Activated T-cell treated with anti-CD3 and anti-CD28 coated beads for 4 hours (primary cell): ENCODE measurements around the gene HELQ.
"Not testable (repeated sequence)": the region's sequence is repeated elsewhere in the genome, so short reads cannot be mapped to it uniquely, and the experiment has no call there.

ENCODE experiments used
- DNase-seq: peaks from one replicate; pipeline ENCODE4 v3.0.0-alpha.2; 2020

The HELQ gene

GRCh38 chr4:83455281-83456183, at the start of gene HELQ, which contains the start of gene MRPS18C:
TSS of gene HELQ (minus strand) at chr4:83455823. CDS start at chr4:83455693, 130 bp downstream.
TSS of gene MRPS18C (plus strand) at chr4:83456058. CDS start at chr4:83456078, 20 bp downstream.
- peak; percentile 91 for DNase-seq

GRCh38 chr4:83504996-83505395, 49.4 kb upstream of the HELQ start:
- DNase-seq: no peak

- no peak for DNase-seq
These were observed 48.9 kb upstream of the HELQ start for GRCh38 chr4:83504503-83504902.

GRCh38 chr4:83503974-83504373, 48.4 kb upstream of the HELQ start:
- DNase-seq: no peak

GRCh38 chr4:83501671-83502070, 46.0 kb upstream of the HELQ start:
- DNase-seq: not testable (repeated sequence)

GRCh38 chr4:83498187-83498586, 42.6 kb upstream of the HELQ start:
- DNase-seq: no peak

- not testable (repeated sequence) for DNase-seq
These were observed 40.7 kb upstream of the HELQ start for GRCh38 chr4:83496085-83496917.

- DNase-seq: peak; percentile 14
These were observed 35.3 kb upstream of the HELQ start for GRCh38 chr4:83490876-83491450.

- DNase-seq: no peak
These were observed 34.2 kb upstream of the HELQ start for GRCh38 chr4:83489711-83490326.

- no peak for DNase-seq
These were observed 31.0 kb upstream of the HELQ start for GRCh38 chr4:83486457-83487129.

- DNase-seq: peak; percentile 93
These were observed 29.2 kb upstream of the HELQ start, which contains the start of gene ABRAXAS1 for GRCh38 chr4:83484500-83485461. TSS of gene ABRAXAS1 (minus strand) at chr4:83485100. CDS start at chr4:83485072, 28 bp downstream.

- DNase-seq: no peak
These were observed 18.3 kb upstream of the HELQ start for GRCh38 chr4:83473966-83474365.

- DNase-seq: no peak
These were observed 17.8 kb upstream of the HELQ start for GRCh38 chr4:83473423-83473822.

- no peak for DNase-seq
These were observed 520 bp upstream of the HELQ start for GRCh38 chr4:83456184-83456501.

- DNase-seq: no peak
These were observed 937 bp downstream of the HELQ start for GRCh38 chr4:83454686-83455085.

GRCh38 chr4:83449009-83449408, 6.6 kb downstream of the HELQ start:
- DNase-seq: no peak

- DNase-seq: no peak
These were observed 14.7 kb downstream of the HELQ start for GRCh38 chr4:83440899-83441298.

- no peak for DNase-seq
These were observed 15.3 kb downstream of the HELQ start for GRCh38 chr4:83440148-83440814.

GRCh38 chr4:83438719-83439118, 16.9 kb downstream of the HELQ start:
- no peak for DNase-seq

GRCh38 chr4:83436680-83437079, 18.9 kb downstream of the HELQ start:
- no peak for DNase-seq
